ENCODE data around the gene TNFSF8.

GRCh38 chr9:114869845-114870244 is 60.5 kb downstream of the TNFSF8 start:
- no peak for TF ChIP-seq GATA3 (IDR thresholded peaks at IDR 0.05; ENCODE audit: low read depth, low read length)
- TF ChIP-seq GATA2 (IDR thresholded peaks at IDR 0.05; ENCODE audit: low read depth, low read length): no peak

All from SH-SY5Y (cell line).